Skeletal muscle satellite cell (primary cell): ENCODE measurements around the gene ARMCX6.
"Not testable (repeated sequence)": the region's sequence is repeated elsewhere in the genome, so short reads cannot be mapped to it uniquely, and the experiment has no call there.

Experiments used
- H3K27me3 ChIP-seq: 2 replicates; pipeline ENCODE4 v1.7.0; 2013; ENCODE audit warnings: low read length; ENCODE audit not compliant: control insufficient read depth, insufficient read depth
- H3K36me3 ChIP-seq: 2 replicates; pipeline ENCODE4 v1.7.0; 2013; ENCODE audit warnings: mild to moderate bottlenecking, control low read depth, low read length; ENCODE audit not compliant: insufficient read depth
- H3K4me1 ChIP-seq: 2 replicates; pipeline ENCODE4 v1.7.0; 2013; ENCODE audit warnings: low read length; ENCODE audit not compliant: control insufficient read depth, insufficient read depth
- H3K4me2 ChIP-seq: 2 replicates; pipeline ENCODE4 v1.7.0; 2013; ENCODE audit warnings: mild to moderate bottlenecking, low read length
- H3K4me3 ChIP-seq: 2 replicates; pipeline ENCODE4 v1.7.0; 2013; ENCODE audit warnings: low read length
- H3K9ac ChIP-seq: 2 replicates; pipeline ENCODE4 v1.7.0; 2013; ENCODE audit warnings: mild to moderate bottlenecking, low read depth, low read length, moderate library complexity
- H3K9me3 ChIP-seq: replicated peaks from 2 replicates; pipeline ENCODE4 v1.7.0; 2013; ENCODE audit warnings: mild to moderate bottlenecking, control low read depth, low read length
- small RNA-seq: library from RNA; depleted of rRNA; stranded (forward); fragments of <200 nt; gene quantifications from one replicate; pipeline ENCODE3, GENCODE V24; 2012

ARMCX6 gene

GRCh38 chrX:101605146-101605545, 12.7 kb downstream of the ARMCX6 start:
- Histone ChIP-seq H3K27me3 (peaks cover 11% of the 10 kb centered on the region), H3K36me3 (no peaks in the 10 kb centered on the region)

GRCh38 chrX:101602077-101602476, 15.7 kb downstream of the ARMCX6 start:
- Histone ChIP-seq H3K27me3 (peaks cover 11% of the 10 kb centered on the region), H3K9ac (no peak overlapping the region), H3K4me3 (no peak overlapping the region), H3K4me2 (no peak overlapping the region), H3K4me1 (no peaks in the 10 kb centered on the region), H3K9me3 (no peaks in the 10 kb centered on the region), H3K36me3 (no peaks in the 10 kb centered on the region)

More at GRCh38 chrX:101605146-101605545, 12.7 kb downstream of the ARMCX6 start:
- H3K9ac ChIP-seq = no peak overlapping the region
- no peaks in the 10 kb centered on the region for H3K9me3 ChIP-seq
- H3K4me3 ChIP-seq = no peak overlapping the region
- H3K4me1 ChIP-seq = no peaks in the 10 kb centered on the region
- H3K4me2 ChIP-seq = no peak overlapping the region

- not testable (repeated sequence) for H3K4me2 ChIP-seq, H3K9ac ChIP-seq, H3K9me3 ChIP-seq, H3K4me1 ChIP-seq, H3K4me3 ChIP-seq, H3K36me3 ChIP-seq, H3K27me3 ChIP-seq
These were observed 18.2 kb downstream of the ARMCX6 start for GRCh38 chrX:101599592-101599991.

- no peak overlapping the region for H3K9ac ChIP-seq
- no peaks in the 10 kb centered on the region for H3K36me3 ChIP-seq
- no peaks in the 10 kb centered on the region for H3K9me3 ChIP-seq
- H3K27me3 ChIP-seq = peaks cover 17% of the 10 kb centered on the region
- H3K4me2 ChIP-seq = no peak overlapping the region
- no peak overlapping the region for H3K4me3 ChIP-seq
- no peaks in the 10 kb centered on the region for H3K4me1 ChIP-seq
These were observed 21.9 kb downstream of the ARMCX6 start for GRCh38 chrX:101595739-101596419.

Small RNA genes within 50 kb of the gene (small RNA-seq; reads per million reads assigned to genes)
- gene RNU6-30P = 2.5 reads per million, percentile 72 among the genes with 10 or more reads in this experiment
